HL-60 (cell line): ENCODE measurements around the gene RPSA.

ENCODE experiments used
- DNase-seq, 2 experiments: peaks; one replicate each; pipeline ENCODE4 v3.0.0-alpha.2; 2010 to 2020; ENCODE audit warnings: low read depth in 1 of 2, low spot score in 1 of 2
- H3K27ac ChIP-seq: fragments of 250-450 bp; sonication (Bioruptor Pico); replicated peaks from 2 replicates; pipeline ENCODE4 v1.5.1; 2020; ENCODE audit warnings: mild to moderate bottlenecking, moderate library complexity
- H3K27me3 ChIP-seq: fragments of 250-450 bp; sonication (Bioruptor Pico); 2 replicates; pipeline ENCODE4 v1.5.1; 2021; ENCODE audit warnings: mild to moderate bottlenecking, moderate library complexity; ENCODE audit not compliant: insufficient read depth, poor library complexity, severe bottlenecking
- H3K4me3 ChIP-seq: replicated peaks from 2 replicates; pipeline ENCODE4 v1.5.1; 2011; ENCODE audit warnings: mild to moderate bottlenecking, control low read depth, low read length; ENCODE audit not compliant: insufficient read depth
- GABPA ChIP-seq: IDR thresholded peaks from 2 replicates; pipeline ENCODE4 v1.6.1; 2012; ENCODE audit warnings: low read depth
- POLR2AphosphoS5 ChIP-seq: IDR thresholded peaks from 2 replicates; pipeline ENCODE4 v1.6.1; 2012; ENCODE audit warnings: low read depth
- SPI1 ChIP-seq: IDR thresholded peaks from 2 replicates; pipeline ENCODE4 v1.6.1; 2012; ENCODE audit warnings: low read depth, mild to moderate bottlenecking, borderline replicate concordance
- TF ChIP-seq, protein P1 (sequence below): IDR thresholded peaks from one replicate; pipeline ENCODE4 v1.5.1; 2011; ENCODE audit warnings: low read length, control low read depth, inconsistent platforms; ENCODE audit not compliant: insufficient read depth
- TF ChIP-seq, protein P2 (sequence below): IDR thresholded peaks from 2 replicates; pipeline ENCODE4 v1.6.1; 2012; ENCODE audit warnings: low read depth; ENCODE audit not compliant: insufficient replicate concordance

The RPSA gene

DNA sequence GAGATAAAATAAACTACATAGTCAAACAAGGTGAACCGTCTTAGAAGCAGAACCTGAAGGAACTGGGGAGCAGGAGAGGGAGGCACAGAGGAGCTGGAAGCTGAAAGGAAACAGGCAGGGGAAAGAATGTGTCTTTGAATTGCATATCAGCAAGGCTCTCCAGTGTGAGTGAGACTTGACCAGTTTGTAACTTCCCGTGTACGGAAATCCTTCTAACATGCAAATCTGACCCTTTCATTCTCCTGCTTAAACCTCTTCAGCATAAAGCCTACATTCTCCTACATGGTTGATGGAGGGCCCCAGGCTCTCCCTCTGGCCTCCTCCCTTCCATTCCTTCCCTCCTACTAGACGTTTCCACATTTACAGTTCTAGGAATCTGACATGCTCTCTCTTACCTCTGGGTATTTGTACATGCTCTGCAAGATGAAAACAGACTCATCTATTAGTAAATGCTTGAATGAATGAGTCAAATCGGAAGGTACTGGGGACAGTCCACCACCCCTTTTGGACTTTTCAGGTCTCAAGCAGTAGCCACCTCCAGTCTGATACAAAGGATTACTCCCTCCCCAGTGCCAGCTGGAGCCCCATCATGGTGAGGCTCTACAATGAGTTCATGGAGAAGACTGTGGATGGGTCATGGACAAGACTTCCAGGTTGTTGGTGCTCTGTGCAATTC is 29.4 kb upstream of the RPSA start:
- no peak overlapping the region for H3K4me3 ChIP-seq
- no peak overlapping the region for H3K27ac ChIP-seq
- no peaks in the 10 kb centered on the region for H3K27me3 ChIP-seq
- TF ChIP-seq SPI1 (no peak), GABPA (no peak), POLR2AphosphoS5 (no peak)
- TF ChIP-seq, protein P1, sequence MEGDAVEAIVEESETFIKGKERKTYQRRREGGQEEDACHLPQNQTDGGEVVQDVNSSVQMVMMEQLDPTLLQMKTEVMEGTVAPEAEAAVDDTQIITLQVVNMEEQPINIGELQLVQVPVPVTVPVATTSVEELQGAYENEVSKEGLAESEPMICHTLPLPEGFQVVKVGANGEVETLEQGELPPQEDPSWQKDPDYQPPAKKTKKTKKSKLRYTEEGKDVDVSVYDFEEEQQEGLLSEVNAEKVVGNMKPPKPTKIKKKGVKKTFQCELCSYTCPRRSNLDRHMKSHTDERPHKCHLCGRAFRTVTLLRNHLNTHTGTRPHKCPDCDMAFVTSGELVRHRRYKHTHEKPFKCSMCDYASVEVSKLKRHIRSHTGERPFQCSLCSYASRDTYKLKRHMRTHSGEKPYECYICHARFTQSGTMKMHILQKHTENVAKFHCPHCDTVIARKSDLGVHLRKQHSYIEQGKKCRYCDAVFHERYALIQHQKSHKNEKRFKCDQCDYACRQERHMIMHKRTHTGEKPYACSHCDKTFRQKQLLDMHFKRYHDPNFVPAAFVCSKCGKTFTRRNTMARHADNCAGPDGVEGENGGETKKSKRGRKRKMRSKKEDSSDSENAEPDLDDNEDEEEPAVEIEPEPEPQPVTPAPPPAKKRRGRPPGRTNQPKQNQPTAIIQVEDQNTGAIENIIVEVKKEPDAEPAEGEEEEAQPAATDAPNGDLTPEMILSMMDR, result no peak
- TF ChIP-seq, protein P2, sequence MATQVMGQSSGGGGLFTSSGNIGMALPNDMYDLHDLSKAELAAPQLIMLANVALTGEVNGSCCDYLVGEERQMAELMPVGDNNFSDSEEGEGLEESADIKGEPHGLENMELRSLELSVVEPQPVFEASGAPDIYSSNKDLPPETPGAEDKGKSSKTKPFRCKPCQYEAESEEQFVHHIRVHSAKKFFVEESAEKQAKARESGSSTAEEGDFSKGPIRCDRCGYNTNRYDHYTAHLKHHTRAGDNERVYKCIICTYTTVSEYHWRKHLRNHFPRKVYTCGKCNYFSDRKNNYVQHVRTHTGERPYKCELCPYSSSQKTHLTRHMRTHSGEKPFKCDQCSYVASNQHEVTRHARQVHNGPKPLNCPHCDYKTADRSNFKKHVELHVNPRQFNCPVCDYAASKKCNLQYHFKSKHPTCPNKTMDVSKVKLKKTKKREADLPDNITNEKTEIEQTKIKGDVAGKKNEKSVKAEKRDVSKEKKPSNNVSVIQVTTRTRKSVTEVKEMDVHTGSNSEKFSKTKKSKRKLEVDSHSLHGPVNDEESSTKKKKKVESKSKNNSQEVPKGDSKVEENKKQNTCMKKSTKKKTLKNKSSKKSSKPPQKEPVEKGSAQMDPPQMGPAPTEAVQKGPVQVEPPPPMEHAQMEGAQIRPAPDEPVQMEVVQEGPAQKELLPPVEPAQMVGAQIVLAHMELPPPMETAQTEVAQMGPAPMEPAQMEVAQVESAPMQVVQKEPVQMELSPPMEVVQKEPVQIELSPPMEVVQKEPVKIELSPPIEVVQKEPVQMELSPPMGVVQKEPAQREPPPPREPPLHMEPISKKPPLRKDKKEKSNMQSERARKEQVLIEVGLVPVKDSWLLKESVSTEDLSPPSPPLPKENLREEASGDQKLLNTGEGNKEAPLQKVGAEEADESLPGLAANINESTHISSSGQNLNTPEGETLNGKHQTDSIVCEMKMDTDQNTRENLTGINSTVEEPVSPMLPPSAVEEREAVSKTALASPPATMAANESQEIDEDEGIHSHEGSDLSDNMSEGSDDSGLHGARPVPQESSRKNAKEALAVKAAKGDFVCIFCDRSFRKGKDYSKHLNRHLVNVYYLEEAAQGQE, result no peak
- DNase-seq, result no peak

DNA sequence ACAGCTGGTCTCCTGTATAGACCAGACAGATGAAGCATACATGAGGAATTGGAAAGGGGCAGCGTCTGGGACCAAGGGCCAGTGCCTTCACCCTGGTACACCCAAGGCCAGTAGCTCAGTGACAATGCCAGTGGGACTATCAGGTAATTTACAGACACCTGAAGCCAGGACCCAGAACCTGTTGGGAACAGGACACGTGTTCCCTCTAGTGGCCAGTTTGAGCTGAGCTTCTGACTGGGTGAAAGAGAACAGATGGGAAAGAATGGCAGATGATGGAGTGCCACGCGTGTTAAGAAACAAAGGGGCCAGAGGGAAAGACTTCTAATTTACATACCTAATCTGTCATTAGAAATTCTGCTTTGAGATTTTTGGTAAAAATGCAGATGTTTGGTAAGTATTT is 28.4 kb upstream of the RPSA start:
- DNase-seq, result peak in 1 of 2 experiments; percentile 45
- no peaks in the 10 kb centered on the region for H3K27me3 ChIP-seq
- TF ChIP-seq GABPA, result no peak
- TF ChIP-seq, protein P1, result peak; percentile 64
- no peak for TF ChIP-seq POLR2AphosphoS5
- TF ChIP-seq, protein P2, result no peak
- TF ChIP-seq SPI1, result no peak

DNA sequence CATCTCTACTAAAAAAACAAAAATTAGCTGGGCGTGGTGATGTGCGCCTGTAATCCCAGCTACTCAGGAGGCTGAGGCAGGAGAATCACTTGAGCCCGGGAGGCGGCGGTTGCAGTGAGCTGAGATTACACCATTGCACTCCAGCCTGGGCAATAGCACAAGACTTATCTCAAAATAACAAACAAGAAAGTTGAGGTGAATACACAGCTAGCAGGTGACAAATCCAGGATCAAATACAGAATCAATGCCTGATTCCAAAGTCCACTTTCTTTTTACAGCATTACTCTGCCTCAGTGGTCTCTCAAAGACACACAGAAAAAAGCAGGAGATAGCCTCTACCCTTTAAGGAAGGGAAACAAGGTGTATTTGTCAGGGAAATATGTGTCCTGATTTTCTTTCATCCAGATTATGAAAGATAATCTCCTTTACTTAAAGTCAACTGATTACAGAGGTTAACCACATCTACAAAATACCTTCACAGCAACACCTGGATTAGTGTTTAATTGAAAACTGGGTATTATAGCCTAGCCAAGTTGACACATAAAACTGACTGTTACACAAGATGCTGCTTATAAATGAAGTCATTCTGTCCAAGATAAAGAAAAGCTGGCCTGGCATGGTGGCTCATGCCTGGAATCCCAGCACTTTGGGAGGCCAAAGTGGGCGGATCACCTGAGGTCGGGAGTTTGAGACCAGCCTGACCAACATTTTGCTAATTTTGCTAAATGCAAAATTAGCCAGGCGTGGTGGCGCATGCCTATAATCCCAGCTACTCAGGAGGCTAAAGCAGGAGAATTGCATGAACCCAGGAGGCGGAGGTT is 27.4 kb upstream of the RPSA start:
- Histone ChIP-seq H3K4me3 (no peak overlapping the region), H3K27me3 (no peaks in the 10 kb centered on the region), H3K27ac (no peak overlapping the region)
- no peak for DNase-seq
- TF ChIP-seq, protein P2, result no peak
- TF ChIP-seq SPI1, result no peak
- TF ChIP-seq GABPA, result no peak
- TF ChIP-seq POLR2AphosphoS5, result no peak
- TF ChIP-seq, protein P1, result no peak

More for the DNA sequence above, 28.4 kb upstream of the RPSA start:
- Histone ChIP-seq H3K27ac (no peak overlapping the region), H3K4me3 (no peak overlapping the region)
